ENCODE results near the gene FOXP4. TPM values are rescaled to one million over a fixed set of nuclear protein-coding genes. Genes with fewer than 3 reads are reported as not detected.

Gene FOXP4
- total RNA-seq, 1 experiment from 2014 or later, result 2.7 TPM

DNA sequence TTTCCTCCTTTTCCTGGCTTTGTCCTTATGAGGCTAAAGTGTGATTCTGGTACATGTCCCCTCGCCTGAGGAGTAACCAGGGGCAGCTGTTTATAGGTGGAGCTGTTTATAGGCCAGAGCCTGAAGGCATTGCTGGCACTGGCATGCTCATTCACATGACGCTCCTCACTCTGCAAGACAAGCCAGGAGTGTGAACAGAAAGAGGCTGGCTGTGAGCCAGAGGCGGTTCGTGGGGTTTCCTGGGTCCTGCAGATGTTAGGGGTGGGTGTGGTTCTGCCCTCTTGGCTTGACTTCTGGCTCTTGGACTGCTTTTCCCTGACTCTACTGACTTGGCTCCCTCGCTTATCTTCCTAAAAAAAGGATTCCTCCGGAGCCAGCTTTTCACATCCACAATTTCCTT is 79.3 kb downstream of the FOXP4 start:
- no peak for DNase-seq (ENCODE audit: low spot score)

DNA sequence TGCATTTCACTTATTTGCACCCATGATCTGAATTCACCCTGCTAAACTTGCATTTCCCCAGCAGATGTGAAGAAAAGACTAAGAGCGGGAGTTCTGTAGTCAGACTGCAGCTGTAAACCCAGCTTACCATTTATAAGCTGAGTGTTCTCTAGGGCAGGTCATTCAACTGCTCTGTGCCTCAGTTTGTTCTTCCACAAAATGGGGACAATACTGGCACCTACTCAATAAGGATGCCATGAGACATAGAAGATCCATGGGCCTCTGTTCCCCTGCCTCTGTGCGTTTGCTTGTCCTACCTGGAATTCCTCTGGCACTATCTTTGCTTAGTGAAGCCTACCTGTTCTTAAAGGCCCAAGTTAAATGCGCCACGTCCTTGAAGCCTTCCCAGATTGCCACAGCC is 79.8 kb downstream of the FOXP4 start:
- no peak for DNase-seq (ENCODE audit: low spot score)

GRCh38 chr6:41626917-41627316 is 80.7 kb downstream of the FOXP4 start:
- no peak for DNase-seq (ENCODE audit: low spot score)

GRCh38 chr6:41629128-41629527 is 82.9 kb downstream of the FOXP4 start:
- DNase-seq (ENCODE audit: low spot score), result no peak

DNA sequence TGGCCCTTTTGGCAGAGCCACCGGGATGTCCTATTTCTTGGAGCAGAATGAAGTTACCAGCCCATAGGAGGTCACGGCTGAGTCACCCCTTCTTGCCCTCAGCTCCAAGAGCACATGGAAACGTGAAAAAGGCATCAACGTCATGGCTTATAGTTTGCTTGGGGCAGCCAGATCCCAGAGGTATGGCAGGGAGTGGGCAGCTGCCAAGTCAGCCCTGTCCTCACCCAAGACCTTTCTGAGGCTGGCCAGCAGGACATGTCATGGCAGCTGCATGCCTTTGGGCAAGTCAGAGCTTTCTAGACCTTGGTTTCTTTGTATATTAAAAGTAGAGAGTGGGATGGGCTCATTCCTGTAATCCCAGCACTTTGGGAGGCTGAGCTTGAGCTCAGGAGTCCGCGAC is 83.9 kb downstream of the FOXP4 start:
- no peak for DNase-seq (ENCODE audit: low spot score)

- DNase-seq (ENCODE audit: low spot score), result no peak
These were observed 84.8 kb downstream of the FOXP4 start for GRCh38 chr6:41630946-41631345.

DNA sequence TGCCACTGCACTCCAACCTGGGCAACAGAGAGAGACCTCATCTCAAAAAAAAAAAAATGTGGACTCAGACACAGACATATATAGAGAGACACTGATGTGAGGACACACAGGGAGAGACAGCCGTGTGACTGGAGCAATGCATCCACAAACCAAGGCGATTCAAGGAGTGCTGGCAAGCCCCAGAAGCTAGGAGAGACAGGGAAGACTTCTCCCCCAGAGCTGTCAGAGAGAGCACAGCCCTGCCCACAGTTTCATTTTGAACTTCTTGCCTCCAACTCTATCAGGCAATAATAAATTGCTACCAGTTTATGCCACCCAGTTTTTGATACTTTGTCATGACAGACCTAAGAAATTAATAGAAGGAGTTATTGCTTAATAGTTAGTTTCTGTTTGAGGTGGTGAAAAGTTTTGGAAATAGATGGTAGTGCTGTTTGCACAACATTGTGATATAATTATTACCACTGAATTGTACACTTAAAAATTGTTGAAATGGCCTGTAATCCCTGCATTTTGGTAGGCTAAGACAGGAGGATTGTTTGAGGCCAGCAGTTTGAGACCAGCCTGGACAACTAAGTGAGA is 87.0 kb downstream of the FOXP4 start:
- DNase-seq (ENCODE audit: low spot score), result no peak

GRCh38 chr6:41634657-41635056 is 88.5 kb downstream of the FOXP4 start:
- DNase-seq (ENCODE audit: low spot score), result peak; percentile 60

DNA sequence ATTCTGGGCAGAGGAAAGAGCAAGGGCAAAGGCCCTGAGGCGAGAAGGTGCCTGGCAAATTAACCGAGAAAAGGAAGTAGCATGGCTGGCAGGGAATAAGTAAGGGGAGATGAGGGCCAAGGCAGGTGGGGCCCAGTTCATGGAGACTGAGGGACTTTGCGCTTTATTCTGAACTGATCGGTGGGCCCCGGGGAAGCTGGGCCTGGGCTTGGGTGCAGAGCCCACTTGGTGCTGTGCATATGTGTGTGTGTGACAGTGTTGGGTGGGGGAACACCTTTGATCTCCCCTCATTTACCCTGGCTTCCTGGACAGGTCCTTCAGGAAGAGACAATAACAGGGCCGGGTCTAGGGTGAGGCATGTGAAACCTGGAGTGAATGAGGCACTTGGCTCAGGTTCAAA is 89.2 kb downstream of the FOXP4 start:
- no peak for DNase-seq (ENCODE audit: low spot score)

DNA sequence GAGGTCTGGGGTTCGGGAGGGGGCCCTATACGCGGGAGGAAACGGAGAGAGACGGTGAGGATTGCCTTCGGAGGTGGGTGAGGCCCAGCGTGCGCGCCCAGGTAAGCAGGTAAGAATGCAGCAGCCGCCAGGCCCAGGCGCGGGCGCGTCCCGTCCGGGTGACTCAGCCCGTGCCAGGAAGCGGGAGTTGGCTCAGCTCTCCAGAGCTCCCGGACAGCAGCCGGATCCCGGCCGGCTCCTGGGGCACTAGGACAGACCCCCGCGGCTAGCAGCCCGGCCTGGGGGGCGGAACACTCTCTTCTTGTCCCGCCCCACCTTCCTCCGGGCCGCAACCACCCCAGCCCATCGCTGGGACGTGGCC is 90.6 kb downstream of the FOXP4 start:
- DNase-seq (ENCODE audit: low spot score), result no peak

GRCh38 chr6:41637194-41638001 is 91.2 kb downstream of the FOXP4 start:
- DNase-seq (ENCODE audit: low spot score), result no peak

DNA sequence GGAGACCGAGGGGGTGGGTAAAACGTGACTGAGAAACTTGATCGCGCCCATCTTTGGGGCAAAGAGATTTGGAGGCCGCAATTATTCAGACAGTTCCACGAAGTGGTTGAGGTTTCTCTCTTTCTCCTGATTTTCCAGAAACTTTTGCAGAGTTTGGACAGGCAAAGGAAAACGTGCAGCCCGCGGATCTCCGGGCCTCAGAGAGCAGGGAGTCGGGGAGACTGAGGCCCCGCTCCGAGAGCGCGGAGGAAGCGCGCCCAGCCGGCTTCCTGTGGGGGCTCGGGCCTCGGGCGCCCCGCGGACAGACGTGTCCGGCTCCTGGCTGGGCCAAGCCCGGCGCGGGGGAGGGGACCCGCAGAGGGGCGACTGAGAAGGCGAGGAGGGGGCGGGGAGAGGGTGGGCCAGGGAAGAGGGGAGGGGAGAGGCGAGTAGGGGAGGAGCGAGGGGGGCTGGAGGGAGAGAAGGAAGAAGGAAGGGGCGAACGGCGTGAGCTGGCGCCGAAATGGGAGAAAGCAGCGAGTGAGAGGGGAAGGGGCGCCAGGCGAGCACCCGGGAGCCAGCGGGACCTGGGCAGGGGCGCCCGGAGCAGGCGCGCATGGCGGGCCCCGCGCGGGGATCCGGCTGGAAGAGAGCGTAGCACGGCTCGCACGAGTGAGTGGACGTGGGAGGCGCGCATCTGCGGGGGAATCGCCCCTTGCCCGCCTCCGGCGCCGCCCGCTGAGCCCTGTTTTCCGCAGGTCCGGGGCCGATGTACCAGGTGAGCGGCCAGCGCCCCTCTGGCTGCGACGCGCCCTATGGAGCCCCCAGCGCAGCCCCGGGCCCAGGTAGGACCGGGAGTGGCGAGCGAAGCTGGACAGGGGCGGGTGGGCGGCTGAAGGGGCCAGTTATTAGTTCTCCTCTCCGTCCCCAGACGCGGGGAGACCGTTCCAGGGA is 92.1 kb downstream of the FOXP4 start, which contains the start of gene MDFI:
TSS of gene MDFI (plus strand) at position 467 of the 933 bp plus-strand sequence. CDS start at position 749, 282 bp downstream.
- no peak for DNase-seq (ENCODE audit: low spot score)

- DNase-seq (ENCODE audit: low spot score), result no peak
These were observed 93.0 kb downstream of the FOXP4 start for GRCh38 chr6:41638935-41639808.

DNA sequence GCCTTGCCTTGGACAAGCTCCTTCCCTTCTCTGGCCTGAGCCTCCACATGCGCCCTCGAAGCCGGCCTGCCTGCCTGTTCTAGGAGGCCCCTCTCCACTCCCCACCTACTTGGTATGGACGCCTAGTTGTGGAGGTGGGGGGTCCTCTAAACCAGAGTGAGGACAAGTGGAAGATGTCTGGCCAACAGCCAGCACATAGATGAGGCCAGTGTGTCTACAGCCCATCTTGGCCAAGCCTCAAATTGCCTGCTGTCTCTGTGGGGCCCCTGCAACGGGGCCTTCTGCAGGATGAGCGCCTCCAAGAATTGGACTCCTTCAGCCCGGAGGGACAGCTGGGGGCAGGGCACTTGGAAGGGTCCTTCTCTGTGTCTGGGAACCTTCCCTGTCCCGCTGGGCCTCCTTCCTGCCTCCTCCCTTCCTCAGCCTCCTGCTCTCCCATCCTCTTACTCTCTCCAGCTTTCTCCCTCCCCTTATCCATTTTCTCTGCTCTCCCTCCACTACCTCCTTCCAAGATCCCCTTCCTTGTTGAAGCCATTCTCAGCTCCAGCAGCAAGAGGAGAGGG is 93.7 kb downstream of the FOXP4 start:
- DNase-seq (ENCODE audit: low spot score), result no peak

DNA sequence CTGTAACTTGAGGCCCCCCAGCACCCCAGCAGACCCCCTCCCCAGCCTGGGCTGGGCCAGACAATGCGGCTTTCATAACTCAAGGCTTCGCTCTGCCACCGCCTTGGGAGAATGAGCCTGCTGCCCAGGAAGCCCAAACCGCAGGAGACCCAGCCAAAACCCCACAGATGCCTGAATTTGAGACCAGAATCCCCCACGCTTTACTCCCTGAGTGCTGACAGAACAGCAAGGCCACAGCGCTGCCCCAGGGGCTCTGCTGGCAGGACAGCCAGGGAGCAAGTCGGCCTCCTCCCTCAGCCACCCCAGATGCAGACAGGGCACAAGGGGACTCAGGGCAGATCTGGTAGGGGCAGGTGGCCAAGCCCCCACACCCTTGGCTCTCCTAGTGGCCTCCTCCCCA is 94.2 kb downstream of the FOXP4 start:
- DNase-seq (ENCODE audit: low spot score), result no peak

DNA sequence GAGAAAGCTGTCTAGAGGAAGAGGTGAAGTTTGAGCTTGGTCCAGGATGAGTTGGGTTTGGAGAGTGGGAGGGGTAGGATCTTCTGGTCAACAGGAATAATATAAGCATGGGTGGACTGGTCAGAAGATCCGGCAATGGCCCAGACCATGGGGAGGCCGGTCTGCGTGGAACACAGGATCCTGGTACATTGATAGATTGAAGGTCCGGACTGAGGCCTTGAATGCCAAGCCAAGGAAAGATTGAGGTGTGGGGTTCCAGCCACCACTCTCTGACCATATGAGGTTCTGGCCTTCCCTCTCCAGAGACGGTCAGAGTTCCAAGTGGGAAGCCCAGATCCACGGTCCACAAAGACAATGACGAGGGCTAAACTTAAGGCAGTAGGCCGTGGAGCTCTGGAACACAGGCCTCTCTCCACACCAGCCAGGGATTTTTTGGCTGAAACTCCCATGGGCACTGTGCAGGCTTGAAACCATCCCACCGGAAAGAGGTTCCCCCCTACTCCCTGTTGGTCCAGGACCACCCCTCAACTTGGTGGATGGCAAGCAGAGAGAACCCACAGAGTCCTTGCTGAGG is 95.3 kb downstream of the FOXP4 start:
- no peak for DNase-seq (ENCODE audit: low spot score)

GRCh38 chr6:41642090-41642959 is 96.1 kb downstream of the FOXP4 start:
- no peak for DNase-seq (ENCODE audit: low spot score)

DNA sequence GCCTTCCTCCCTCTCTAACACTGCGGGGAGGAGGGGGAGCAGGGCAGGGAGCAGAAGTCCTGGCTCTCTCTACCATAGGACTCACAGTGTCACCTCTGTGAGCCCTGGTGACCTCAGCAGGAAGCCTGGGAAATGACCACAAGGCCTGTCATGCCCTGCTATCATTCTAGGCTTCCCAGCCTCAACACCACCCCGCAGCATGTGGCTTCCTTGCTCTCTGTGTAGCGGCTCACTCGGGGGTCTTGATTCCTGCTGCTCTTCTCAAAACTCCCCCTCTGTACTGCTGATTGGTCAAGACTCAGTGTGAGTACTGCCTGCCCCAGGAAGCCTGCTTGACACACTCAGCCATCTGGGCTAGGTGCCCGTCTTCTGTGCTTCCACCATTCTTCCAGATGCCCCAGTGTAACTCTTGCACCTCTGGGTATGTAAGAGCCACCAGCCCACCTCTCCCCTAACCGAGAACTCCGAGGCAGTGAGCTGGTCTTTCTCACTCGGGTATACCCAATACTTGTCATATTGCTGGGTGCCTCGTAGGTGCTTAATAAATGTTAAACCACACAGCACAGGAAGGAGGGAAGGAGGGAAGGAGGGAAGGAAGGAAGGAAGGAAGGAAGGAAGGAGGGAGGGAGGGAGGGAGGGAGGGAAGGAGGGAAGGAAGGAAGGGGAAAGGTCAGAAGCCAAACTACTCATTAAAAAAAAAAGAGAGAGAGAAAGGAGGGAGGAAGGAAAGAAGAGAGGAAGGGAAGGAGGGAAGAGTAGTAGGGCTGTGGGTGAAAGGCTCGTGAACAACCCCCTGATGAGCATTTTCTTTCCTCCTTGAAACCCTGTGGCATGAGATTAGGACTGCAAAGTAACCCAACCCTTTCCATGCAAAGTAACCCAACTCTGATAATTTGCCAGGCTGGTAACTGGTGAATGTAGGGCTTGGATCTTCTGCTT is 97.0 kb downstream of the FOXP4 start:
- DNase-seq (ENCODE audit: low spot score), result no peak

DNA sequence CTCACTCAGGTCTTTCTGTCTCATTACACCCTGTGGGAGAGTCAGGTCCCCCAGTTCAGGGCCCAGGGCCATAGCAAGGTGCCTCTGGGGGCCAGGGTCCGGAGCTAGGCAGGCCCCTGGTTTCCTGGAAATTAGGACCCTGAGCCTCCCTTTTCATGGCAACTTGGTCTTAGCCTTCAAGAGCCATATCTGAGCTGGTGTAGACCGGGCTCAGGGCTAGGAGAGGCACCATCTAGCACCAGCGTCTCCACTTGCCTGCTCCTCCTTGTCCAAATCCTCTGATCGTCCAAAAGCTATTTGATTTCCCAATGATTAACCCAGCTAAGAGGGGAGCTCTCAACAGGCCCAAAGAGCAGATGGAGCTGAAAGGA is 97.7 kb downstream of the FOXP4 start:
- DNase-seq (ENCODE audit: low spot score), result no peak

Data from H4 (cell line).